ENCODE results near the gene BACH1. TPM values are rescaled to one million over a fixed set of nuclear protein-coding genes. Genes with fewer than 3 reads are reported as not detected.

The BACH1 gene
- polyA plus RNA-seq, 1 donor: 52.5 TPM

DNA sequence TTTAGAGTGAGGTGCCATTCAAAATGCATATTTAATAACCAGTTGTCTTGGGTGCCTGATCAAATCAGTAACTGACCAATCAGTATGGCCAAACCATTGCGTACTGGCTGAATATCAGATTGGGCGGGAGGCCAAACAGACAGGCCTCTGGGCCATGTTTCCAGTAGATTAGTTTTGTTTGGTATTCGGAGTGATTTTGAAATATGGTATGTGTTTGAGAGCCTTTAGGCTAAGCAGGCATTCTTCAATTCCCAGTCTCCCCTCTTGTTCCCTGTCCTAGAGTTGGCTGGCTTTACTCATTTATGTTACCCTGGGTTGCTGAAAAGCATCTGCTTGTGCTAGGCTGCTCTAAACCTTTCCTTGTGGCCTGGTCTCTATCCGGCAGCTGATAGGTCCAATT lies 80.1 kb downstream of the BACH1 start:
- no peak for DNase-seq

DNA sequence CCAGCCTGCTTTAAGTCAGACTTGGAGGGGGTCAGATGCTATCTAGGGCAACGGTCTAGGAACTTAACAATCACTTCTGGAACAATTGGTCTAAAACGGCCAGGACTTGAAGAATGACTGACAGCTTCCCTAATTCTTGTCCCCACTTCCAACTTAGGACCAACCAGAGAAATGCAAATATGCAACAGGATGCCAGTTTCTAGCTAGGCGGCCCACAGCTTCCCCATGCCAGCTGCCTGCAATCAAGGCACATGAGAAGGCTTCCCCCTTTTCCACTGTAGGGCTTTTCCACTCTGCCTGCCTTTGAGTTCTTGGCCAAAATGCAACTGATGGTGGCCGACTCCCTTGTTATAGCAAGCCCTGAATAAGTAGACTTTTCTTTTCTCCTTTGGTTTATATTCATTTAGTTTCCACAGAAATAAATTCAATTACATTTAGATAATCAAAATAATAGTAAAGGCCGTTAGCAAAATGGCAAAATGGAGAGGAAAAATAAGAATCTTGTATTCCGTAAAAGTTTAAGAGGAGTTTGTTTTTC lies 80.9 kb downstream of the BACH1 start:
- no peak for DNase-seq

DNA sequence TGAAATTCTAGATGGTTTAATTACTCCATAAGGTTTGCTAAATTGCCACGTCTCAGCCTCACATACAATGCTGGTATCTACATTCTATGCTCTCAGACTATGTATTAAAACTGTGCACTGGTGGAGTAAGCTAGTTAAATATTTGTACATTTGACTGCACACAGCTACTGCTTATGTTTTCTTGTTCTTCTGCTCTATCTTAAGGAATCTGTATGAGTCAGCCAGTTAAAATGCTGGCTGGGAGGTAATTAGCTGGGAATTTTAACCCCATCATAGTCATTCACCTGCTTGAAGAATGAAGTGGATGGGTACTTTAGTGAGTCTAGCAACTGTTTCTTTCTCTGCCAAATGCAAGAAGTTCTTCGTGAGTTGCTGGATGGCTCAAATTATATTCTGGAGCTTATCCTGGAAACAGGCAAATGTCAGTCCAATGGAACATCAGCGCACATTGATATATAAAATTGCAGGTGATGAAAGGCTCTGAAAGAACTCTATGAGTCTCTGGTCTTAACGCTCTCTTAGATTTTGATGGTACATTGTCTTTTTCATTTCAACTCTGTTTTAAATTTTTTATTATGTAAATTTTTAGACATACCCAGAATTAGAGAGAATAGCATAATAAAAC lies 83.4 kb downstream of the BACH1 start:
- no peak for DNase-seq

DNA sequence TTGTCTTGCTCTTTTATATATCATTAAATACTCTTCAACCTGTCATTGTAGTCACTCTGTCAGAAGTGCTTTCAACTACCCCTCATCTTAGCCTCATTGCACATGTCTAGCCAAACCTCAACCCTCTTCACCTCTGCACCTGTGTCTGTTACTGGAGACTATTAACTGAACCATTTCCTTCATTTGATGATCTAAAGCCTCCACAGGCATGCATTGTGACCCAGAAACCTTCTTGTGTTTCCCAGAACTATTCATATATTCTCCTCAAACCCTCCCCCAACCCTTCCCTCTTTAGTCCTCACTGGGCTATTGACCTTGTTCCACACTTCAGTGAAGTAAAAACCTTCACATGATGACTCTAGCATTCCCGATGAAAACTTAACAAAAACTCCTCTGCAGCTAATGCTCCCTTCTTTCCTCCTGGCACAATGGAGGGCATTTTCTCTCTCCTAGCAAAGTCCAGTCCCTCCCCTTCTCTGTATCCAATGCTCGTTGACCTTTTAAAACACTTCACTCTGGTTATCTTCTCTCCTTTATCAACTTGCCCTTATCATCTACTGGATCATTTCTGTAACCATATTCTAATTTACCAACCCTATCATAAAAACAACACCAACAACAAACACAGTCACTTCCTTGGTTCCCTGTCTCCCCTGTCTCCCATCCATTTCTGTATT lies 86.1 kb downstream of the BACH1 start:
- DNase-seq: no peak

DNA sequence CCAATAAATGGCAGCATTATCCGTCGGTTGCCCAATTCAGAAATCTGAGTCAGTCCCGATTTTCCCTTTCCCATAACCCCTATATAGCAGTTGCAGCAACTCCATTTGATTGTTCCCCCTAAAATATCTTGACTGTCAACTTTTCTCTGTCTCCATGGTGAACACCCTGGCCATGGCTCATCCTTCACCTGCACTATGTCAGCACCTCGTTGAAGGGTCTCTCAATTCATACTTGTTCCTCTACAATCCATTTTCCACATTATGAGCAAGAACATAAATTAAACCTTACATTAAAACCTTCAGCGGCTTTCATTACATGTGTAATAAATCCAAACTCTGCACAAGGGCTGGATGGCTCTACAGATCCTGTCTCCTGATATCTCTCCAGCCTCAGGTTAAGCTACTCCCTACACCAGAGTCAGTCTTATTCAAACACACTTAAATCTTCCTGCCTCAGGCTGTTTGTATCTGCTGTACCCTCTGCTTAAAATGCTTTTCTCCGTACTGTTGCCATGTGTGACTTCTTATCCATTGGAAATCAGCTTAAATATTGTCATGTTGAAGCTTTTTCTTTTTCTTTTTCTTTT lies 87.3 kb downstream of the BACH1 start:
- no peak for DNase-seq

DNA sequence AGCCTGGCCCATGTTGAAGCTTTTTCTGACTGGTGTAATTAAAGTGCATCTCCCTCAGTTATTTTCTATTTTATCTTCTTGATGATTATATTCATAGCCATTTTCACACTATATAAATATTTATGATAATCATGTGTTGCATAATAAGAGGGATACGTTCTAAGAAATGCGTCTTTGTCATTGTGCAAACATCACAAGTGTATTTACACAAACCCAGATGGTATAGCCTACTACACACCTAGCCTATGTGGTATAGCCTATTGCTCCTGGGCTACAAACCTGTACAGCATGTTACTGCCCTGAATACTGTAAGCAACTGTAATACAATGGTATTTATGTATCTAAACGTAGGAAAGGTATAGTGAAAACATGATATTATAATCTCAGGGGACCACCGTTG lies 88.1 kb downstream of the BACH1 start:
- DNase-seq: no peak

DNA sequence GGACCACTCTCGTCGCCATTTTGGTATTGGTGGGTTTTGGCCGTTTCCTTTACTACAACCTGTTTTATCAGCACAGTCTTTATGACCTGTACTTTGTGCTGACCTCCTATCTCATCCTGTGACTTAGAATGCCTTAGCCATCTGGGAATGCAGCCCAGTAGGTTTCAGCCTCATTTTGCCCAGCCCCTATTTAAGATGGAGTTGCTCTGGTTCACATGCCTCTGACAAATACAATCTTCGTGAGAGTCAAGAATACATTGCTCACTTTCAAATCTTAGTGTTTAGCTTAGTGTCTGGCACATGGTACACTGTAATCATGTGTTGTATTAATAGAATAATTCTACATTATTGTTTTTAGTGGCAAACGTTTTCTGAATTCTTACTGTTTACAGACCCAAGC lies 88.9 kb downstream of the BACH1 start:
- DNase-seq: no peak

DNA sequence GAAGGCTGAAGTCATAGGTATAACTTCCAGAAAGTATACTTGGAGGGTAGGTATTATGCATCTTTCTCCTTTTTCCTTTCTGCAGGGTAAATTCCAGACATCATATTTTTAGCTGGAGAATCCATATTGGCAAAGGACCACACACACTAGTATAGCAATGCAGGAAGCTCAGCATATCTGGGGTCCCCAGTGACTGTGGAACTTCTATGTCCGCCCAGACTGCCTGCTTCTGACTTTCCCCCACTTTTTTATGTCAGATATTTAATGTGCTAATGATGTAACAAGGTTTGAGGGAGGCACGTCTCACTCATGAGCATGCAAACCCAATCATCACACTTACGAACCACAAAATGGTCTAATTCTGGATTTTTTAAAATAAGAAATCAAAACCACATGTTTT lies 90.4 kb downstream of the BACH1 start:
- DNase-seq: no peak

DNA sequence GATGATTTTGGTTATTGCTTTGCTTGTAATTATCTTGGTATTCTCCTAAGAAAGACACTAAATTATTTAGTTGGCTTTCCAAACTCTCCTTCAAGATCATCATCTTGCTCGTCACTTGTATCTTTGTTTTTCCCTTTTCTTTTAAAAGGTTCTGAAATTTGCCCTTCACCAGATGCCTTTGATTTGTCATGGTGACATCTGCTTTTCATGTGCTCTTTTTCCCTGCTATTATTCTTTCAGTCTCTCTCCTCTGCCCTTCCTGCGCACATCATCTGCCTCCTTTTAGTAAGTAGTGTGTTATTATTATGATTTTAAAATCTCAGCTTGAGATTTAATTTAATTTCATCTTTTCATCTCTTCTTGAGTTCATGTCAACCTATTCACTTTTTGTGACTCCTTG lies 92.1 kb downstream of the BACH1 start:
- no peak for DNase-seq

DNA sequence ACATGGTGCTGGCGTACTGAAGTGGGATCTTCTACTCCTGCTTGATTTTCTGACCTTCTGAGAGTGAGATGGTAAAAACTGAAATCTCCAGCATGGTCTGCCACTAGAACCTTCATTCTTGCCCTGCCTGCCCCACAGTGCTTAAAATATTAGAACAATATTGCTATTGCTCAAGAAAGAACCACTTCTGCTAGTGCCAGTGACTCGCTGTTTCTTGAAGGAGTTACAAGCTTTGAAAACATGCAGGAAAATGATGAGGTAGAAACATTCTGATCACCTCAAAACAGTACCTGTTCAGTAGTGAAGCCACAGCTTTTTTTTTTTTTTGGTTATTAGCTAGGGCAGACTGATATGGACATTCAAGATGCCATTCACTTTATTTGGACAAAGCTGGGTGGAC lies 95.3 kb downstream of the BACH1 start:
- no peak for DNase-seq

Other genes starting within 250 kb of the BACH1 start
- gene CCT8, start 225.3 kb upstream of the BACH1 start, polyA plus RNA-seq (ENCODE audit: insufficient read length): 312 TPM
- 9.6 TPM for gene MAP3K7CL, start 168.3 kb upstream of the BACH1 start, polyA plus RNA-seq (ENCODE audit: insufficient read length)

Data from left kidney (tissue), 2 donors.